ENCODE results near the gene CDS2.
A peak's percentile ranks its signal among the peaks of the same experiment; 100 is the strongest.

Gene CDS2

DNA sequence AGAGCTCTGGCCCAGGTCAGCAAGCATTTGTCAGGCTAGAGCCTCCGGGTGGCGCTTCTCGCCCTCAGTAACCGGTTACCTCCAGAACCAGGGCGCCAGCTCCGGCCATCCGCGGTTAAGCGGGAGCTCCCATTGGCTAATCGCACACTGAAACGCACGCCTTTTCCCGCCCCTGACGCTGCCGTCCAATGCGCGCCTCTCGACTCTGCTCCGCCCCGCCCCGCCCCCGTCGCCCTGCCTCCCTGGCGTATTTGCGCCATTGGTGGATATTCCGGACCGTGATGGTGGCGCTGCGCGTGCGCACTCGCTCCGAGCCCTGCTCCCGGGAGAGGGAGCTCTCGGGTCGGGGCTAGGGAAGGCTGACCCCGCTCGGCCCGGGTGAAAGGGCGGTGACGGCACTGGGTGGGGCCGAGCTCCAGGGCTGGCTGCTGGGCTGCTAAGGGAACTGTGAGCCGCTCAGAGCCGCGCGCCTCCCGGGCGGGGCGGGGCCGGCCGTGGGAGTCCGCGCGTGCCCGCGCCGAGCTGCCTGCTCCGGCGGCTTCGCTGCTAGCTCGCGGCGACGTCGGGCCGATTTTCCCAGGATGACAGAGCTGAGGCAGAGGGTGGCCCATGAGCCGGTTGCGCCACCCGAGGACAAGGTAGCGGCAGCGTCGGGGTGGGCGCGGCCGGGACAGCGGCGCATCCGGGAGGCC is at the start of gene CDS2:
TSS of gene CDS2 (plus strand) at position 497 of the 692 bp plus-strand sequence. CDS start at position 582, 85 bp downstream.
- TF ChIP-seq, protein P1, sequence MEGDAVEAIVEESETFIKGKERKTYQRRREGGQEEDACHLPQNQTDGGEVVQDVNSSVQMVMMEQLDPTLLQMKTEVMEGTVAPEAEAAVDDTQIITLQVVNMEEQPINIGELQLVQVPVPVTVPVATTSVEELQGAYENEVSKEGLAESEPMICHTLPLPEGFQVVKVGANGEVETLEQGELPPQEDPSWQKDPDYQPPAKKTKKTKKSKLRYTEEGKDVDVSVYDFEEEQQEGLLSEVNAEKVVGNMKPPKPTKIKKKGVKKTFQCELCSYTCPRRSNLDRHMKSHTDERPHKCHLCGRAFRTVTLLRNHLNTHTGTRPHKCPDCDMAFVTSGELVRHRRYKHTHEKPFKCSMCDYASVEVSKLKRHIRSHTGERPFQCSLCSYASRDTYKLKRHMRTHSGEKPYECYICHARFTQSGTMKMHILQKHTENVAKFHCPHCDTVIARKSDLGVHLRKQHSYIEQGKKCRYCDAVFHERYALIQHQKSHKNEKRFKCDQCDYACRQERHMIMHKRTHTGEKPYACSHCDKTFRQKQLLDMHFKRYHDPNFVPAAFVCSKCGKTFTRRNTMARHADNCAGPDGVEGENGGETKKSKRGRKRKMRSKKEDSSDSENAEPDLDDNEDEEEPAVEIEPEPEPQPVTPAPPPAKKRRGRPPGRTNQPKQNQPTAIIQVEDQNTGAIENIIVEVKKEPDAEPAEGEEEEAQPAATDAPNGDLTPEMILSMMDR (IDR thresholded peaks at IDR 0.05; ENCODE audit: insufficient read depth, low read length, missing control alignments), result peak; percentile 88
- CTCF ChIA-PET, result interaction anchor here (0.8 to 7.9 kb wide), 32 partner anchors 10 to 407 kb away, joined by 3 to 372 read pairs (median 5); no protein-coding TSS in a partner anchor
- H3K4me3 ChIP-seq (ENCODE audit: low read depth, low read length), result peak within 1 kb of the TSS; percentile 80
- peak; percentile 82 for DNase-seq (ENCODE audit: low read depth, low spot score)
- POLR2A ChIA-PET, result interaction anchor here (1.0 to 1.3 kb wide), 4 partner anchors 11 to 66 kb away, joined by 3 to 9 read pairs (median 4); no protein-coding TSS in a partner anchor

DNA sequence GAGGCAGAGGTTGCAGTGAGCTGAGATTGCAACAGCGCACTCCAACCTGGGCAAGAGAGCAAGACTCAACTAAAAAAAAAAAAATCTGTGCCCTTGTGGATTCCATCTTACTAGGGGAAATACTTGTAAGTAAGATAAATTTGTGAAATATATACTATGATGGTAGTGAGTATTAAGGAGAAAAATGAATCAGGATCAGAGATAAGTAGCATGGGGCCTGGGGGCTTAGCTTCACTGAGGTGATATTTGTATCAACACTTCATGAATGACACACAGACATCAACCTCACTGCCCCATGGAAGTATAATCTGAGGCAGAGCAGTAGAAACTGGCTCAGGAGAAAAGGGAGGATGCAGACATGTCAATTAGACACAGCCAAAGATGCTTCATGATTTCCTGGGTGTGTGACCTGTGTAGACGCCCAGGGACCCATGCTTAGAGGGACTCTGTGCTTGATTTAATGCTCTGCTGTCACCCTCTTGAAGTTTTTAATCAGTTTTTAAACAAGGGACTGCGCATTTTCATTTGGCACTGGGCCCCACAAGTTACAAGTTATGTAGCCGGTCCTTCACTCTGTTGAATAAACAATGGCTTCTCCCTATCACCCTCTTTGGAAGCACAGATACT is 48.9 kb upstream of the CDS2 start:
- DNase-seq (ENCODE audit: low read depth, low spot score), result no peak
- ChIA-PET CTCF (no interaction called here), POLR2A (no interaction called here)
- no peak overlapping the region for H3K4me3 ChIP-seq (ENCODE audit: low read depth, low read length)
- TF ChIP-seq, protein P1 (IDR thresholded peaks at IDR 0.05; ENCODE audit: insufficient read depth, low read length, missing control alignments), result no peak

DNA sequence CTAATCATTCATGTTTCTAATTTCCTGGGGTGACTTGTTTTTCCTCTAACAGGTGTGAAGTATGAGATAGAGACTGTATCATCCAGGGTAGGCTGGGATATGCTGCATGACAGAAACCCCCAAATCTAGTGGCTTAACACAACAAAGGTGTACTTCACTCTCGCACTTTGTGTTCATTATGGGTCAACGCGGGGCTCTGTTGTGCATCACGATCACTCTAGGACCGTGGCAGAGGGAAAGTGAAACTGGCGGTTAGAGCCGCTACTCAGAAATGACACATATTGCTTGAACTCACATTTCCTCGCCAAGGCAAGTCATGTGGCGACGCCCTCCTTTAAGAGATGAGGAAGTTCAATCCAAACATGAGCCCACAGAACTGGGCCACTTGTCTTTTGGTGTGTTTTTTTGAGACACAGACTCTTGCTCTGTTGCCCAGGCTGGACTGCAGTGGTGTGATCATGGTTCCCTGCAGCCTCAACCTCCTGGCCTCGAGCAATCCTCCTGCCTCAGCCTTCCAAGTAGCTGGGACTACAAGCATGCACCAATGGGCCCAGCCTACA is 48.3 kb upstream of the CDS2 start:
- CTCF ChIA-PET, result no interaction called here
- no peak for DNase-seq (ENCODE audit: low read depth, low spot score)
- TF ChIP-seq, protein P1 (IDR thresholded peaks at IDR 0.05; ENCODE audit: insufficient read depth, low read length, missing control alignments), result no peak
- POLR2A ChIA-PET, result no interaction called here
- H3K4me3 ChIP-seq (ENCODE audit: low read depth, low read length), result no peak overlapping the region

DNA sequence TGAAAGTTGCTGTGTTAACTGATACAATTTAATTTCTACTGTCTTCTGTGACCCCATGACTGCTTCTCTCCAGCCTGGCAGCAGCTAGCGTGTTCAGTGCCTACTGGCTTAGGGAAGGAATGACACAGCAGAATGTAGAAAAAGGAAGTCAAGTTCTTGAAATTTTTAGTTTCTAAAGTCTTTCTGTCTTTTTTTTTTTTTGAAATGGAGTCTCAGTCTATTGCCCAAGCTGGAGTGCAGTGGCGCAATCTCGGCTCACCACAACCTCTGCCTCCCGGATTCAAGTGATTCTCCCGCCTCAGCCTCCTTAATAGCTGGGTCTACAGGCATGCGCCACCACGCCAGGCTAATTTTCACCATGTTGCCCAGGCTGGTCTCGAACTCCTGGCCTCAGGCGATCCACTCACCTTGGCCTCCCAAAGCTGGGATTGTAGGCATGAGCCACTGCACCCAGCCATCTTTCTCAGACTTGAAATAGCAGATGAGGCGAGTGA is 46.4 kb upstream of the CDS2 start:
- POLR2A ChIA-PET, result no interaction called here
- DNase-seq (ENCODE audit: low read depth, low spot score), result no peak

DNA sequence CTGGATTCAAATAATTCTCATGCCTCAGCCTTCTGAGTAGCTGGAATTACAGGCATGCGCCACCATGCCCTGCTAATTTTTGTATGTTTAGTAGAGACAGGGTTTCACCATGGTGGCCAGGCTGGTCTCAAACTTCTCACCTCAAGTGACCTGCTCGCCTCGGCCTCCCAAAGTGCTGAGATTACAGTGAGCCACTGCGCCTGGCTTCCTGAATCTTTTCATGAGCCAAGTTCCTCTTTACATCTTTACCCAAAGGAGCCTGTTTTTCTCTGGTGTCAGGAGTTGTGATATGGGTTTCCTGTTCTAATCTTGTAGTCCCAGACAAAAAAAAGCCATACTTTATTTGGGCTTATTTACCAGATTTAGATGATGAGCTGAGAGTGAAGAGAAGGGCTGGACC is 41.4 kb upstream of the CDS2 start:
- no peak overlapping the region for H3K4me3 ChIP-seq (ENCODE audit: low read depth, low read length)
- CTCF ChIA-PET, result interaction anchor here (1.3 to 5.7 kb wide), 2 partner anchors 9 to 15 kb away, joined by 4 to 49 read pairs; no protein-coding TSS in a partner anchor
- TF ChIP-seq, protein P1 (IDR thresholded peaks at IDR 0.05; ENCODE audit: insufficient read depth, low read length, missing control alignments), result no peak
- POLR2A ChIA-PET, result no interaction called here
- no peak for DNase-seq (ENCODE audit: low read depth, low spot score)

More for the DNA sequence above, 46.4 kb upstream of the CDS2 start:
- H3K4me3 ChIP-seq (ENCODE audit: low read depth, low read length), result no peak overlapping the region
- TF ChIP-seq, protein P1 (IDR thresholded peaks at IDR 0.05; ENCODE audit: insufficient read depth, low read length, missing control alignments), result no peak
- CTCF ChIA-PET, result interaction anchor here (1.3 kb wide), 1 partner anchor 20 kb away, joined by 4 read pairs; no protein-coding TSS in a partner anchor

DNA sequence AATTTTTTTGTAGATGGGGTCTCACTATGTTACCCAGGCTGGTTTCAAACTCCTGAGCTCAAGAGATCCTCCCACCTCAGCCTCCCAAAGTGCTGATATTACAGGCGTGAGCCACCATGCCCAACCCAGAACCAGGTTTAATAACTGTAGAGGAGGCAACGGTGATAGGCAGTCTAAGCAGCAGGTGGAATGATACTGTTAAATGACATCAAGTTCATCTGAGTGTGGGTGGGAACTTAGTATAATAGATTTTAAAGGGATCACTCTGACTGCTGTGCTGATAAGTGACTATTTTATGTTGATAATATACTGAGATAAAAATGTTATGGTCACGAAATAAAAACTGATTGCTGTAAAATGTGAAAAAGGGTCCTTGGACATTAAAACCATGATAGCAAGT is 38.1 kb upstream of the CDS2 start:
- DNase-seq (ENCODE audit: low read depth, low spot score), result no peak
- POLR2A ChIA-PET, result interaction anchor here (1.0 kb wide), 1 partner anchor 20 kb away, joined by 5 read pairs; no protein-coding TSS in a partner anchor
- no peak overlapping the region for H3K4me3 ChIP-seq (ENCODE audit: low read depth, low read length)
- TF ChIP-seq, protein P1 (IDR thresholded peaks at IDR 0.05; ENCODE audit: insufficient read depth, low read length, missing control alignments), result no peak
- CTCF ChIA-PET, result interaction anchor here (0.9 to 5.7 kb wide), 3 partner anchors 12 to 348 kb away, joined by 3 to 49 read pairs (median 3); no protein-coding TSS in a partner anchor
